ENCODE results near the gene IRS2.
"Not testable (repeated sequence)": the region's sequence is repeated elsewhere in the genome, so short reads cannot be mapped to it uniquely, and the experiment has no call there.

IRS2 gene, protein sequence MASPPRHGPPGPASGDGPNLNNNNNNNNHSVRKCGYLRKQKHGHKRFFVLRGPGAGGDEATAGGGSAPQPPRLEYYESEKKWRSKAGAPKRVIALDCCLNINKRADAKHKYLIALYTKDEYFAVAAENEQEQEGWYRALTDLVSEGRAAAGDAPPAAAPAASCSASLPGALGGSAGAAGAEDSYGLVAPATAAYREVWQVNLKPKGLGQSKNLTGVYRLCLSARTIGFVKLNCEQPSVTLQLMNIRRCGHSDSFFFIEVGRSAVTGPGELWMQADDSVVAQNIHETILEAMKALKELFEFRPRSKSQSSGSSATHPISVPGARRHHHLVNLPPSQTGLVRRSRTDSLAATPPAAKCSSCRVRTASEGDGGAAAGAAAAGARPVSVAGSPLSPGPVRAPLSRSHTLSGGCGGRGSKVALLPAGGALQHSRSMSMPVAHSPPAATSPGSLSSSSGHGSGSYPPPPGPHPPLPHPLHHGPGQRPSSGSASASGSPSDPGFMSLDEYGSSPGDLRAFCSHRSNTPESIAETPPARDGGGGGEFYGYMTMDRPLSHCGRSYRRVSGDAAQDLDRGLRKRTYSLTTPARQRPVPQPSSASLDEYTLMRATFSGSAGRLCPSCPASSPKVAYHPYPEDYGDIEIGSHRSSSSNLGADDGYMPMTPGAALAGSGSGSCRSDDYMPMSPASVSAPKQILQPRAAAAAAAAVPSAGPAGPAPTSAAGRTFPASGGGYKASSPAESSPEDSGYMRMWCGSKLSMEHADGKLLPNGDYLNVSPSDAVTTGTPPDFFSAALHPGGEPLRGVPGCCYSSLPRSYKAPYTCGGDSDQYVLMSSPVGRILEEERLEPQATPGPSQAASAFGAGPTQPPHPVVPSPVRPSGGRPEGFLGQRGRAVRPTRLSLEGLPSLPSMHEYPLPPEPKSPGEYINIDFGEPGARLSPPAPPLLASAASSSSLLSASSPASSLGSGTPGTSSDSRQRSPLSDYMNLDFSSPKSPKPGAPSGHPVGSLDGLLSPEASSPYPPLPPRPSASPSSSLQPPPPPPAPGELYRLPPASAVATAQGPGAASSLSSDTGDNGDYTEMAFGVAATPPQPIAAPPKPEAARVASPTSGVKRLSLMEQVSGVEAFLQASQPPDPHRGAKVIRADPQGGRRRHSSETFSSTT (N-terminal part only)
- 184 to 915 (median 268) reads per million in 4 donors for total RNA-seq

GRCh38 chr13:109786457-109787134, at the start of gene IRS2:
TSS of gene IRS2 (minus strand) at chr13:109786583. CDS start at chr13:109786053, 530 bp downstream.
- DNase-seq = peak; percentile 84 to 93 (median 91)

- no peak for DNase-seq
Measured at GRCh38 chr13:109834973-109835720, 48.8 kb upstream of the IRS2 start.

GRCh38 chr13:109833940-109834339, 47.6 kb upstream of the IRS2 start:
- DNase-seq = no peak

DNA sequence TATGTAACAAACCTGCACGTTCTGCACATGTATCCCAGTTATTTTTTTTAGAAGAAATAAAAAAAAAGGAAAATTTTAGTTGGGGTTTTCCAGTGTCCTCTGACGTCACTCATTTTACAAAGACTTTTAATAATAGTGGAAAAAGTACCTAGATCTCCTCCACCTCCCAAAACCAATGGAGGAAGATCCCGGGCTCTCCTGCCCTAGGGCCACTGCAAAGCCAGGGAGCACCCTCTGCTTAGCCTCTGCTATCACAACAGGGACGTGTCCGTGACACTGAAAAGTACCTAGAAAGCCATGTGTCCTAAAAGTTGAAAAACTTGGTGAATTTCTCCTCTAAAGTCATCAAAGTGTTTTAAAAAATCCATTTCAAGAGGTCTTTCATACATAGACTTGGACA, 46.7 kb upstream of the IRS2 start:
- no peak for DNase-seq

- not testable (repeated sequence) for DNase-seq
Measured at GRCh38 chr13:109828591-109829316, 42.4 kb upstream of the IRS2 start.

GRCh38 chr13:109823201-109823600, 36.8 kb upstream of the IRS2 start:
- DNase-seq = not testable (repeated sequence)

- DNase-seq = no peak
Measured at GRCh38 chr13:109821103-109821502, 34.7 kb upstream of the IRS2 start.

GRCh38 chr13:109819874-109820273, 33.5 kb upstream of the IRS2 start:
- DNase-seq = no peak

DNA sequence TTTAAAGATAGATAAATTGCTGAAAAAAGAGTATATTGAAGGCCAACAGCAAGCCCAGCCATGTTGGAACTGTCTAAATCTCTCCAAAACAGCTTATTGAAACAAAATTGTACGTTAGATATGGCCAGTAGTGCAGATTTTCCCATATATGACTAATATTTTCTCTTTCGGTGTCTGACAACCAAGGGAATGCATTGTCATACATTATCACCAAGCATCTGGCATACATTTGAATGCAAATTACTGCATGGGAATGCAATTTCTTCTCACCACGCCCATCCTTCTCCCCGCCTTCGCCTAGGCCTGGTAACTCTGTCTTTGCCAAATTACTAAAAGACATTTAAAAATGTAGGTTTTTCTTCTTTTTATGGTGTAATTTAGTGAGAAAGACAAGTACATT, 32.5 kb upstream of the IRS2 start:
- DNase-seq = no peak

DNA sequence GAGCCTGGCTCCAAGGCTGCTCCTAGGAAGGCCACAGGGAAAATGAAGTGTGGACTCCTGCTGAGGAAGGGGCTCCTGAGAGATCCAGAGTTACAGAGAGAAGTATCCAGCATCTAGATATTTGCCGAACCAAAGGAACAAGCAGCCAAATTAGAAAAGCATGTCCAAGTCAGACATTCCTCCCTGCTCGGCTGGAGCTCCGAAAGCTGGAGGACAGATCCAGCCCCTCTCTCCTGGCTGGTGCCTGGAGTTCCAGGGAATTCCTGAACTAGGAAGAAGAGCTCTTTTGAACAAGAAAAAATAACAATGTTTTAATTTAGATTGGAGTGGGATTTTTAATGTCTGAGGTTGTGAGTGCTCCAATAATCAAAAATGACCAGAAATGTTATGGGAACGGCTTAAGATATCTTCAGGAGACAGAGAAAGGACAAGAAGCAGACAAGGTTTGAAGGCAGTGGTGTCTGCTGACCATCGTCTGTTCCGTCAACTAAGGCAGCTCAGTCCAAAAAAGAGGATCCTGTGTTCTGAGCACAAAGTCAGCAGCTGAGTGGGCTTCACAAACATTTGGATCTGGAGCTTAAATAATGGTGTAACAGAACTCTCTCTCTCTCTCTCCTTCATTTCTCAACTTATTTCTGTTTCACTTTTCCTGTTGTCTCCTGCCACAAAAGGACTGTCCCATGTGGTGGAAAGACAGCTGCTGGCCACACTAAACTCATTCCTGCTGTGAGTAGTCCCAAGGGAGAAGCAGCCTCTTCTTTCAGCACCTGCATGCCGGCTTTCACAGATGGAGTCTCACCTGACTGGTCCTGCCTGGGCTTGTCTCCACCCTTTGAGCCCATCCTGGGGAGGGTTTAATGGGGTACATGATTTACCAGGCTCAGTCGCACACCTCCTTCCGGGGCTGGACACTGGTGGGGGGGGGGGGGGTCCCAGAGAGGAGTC, 31.5 kb upstream of the IRS2 start:
- no peak for DNase-seq

DNA sequence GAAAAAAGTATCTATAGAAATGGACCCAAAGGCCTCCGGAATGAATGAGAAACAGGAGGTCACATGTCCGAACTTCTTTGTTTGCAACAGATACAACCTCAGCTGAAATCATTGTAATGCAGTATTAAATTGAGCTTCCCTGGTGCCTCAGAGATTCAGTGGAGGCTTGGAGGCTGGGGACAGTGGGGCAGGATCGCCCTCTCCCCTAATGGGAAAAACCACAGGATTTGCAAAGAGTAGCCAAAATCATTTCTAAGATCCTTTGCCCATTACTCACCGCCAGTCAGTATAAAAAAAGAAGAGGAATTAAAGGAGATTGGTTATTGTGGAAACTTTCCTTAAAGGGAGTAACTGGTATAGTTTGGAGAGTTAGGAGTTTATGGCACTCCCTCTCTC, 30.4 kb upstream of the IRS2 start:
- no peak for DNase-seq

- DNase-seq = no peak
Measured at GRCh38 chr13:109816112-109816807, 29.9 kb upstream of the IRS2 start.

- DNase-seq = no peak
Measured at GRCh38 chr13:109815651-109816050, 29.3 kb upstream of the IRS2 start.

- DNase-seq = no peak
Measured at GRCh38 chr13:109813663-109814062, 27.3 kb upstream of the IRS2 start.

- no peak for DNase-seq
Measured at GRCh38 chr13:109812382-109812781, 26.0 kb upstream of the IRS2 start.

GRCh38 chr13:109810761-109811510, 24.6 kb upstream of the IRS2 start:
- DNase-seq = no peak

DNA sequence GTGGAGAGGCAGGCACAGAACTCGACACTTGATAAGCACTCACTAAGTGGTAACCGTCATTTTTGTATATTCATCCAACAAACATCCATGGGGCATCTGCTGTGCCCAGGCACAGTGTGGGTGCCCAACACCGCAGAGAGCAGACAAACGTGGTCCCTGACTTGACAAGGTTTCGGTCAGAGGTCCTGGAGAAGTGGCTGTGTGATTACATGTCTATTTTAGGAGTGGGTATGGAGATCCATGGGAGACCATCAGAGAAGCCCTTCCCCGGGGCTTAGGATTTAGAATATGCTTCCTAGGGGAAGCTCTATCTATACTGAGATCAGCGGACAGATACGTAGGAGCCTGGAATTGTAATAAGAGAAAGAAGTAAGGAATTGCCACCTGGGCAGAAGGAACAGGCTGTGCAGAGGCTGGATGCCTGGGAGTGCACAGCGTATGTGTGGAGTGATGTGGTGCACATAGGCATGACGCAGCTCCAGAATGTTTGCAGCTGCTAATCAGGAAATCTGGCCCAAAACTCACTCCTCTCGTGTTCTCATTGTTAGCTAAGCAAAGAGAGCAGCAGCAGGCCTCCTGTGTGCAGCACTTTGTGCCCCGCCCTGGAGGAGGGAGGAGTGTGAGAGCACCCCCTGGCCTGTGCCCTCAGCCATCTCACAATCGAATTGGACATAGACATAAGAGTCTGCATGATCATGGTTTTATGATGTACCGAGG, 23.0 kb upstream of the IRS2 start:
- no peak for DNase-seq

GRCh38 chr13:109807345-109807744, 21.0 kb upstream of the IRS2 start:
- DNase-seq = no peak

Data from T-helper 1 cell (primary cell).